PC-3 (cell line): ENCODE measurements around the gene AHCYL1.

ENCODE experiments used
- CTCF ChIP-seq: fragments of 300-600 bp; sonication (generic); conservative IDR thresholded peaks from 2 replicates; pipeline ENCODE4 v1.5.1; 2017; ENCODE audit warnings: antibody characterized with exemption, low read depth, mild to moderate bottlenecking, low read length
- EZH2 ChIP-seq: fragments of 300-600 bp; sonication (generic); IDR thresholded peaks from one replicate; pipeline ENCODE4 v1.6.1; 2017; ENCODE audit warnings: antibody characterized with exemption, mild to moderate bottlenecking, low read length; ENCODE audit not compliant: unreplicated experiment
- EZH2phosphoT487 ChIP-seq: fragments of 300-600 bp; sonication (generic); IDR thresholded peaks from 2 replicates; pipeline ENCODE4 v1.6.1; 2018; ENCODE audit warnings: mild to moderate bottlenecking, antibody characterized with exemption, low read length, borderline replicate concordance

GRCh38 chr1:110062612-110063011 is 78.0 kb downstream of the AHCYL1 start:
- no peak for TF ChIP-seq CTCF
- no peak for TF ChIP-seq EZH2phosphoT487
- no peak for TF ChIP-seq EZH2
